IMR-90 (cell line): ENCODE data around the gene MDFI. TPM values are rescaled to one million over a fixed set of nuclear protein-coding genes. Genes with fewer than 3 reads are reported as not detected.

Experiments
- ATAC-seq: fragments of 200-7000 bp; cut with Tn5 transposase; 2 replicates; pipeline ENCODE4 v1.9.1; 2020; ENCODE audit warnings: low read depth, mild to moderate bottlenecking, moderate library complexity
- BruUV-seq: library from RNA; stranded (reverse); fragments of 400-500 nt; replicated peaks from 2 replicates; lab custom pipeline; 2021; lab: Mats Ljungman, UMichigan
- CTCF ChIA-PET: fragments of 300-600 bp; formaldehyde crosslinking; extraction: SDS; loops from one replicate; lab custom pipeline; 2021; ENCODE audit warnings: antibody characterized with exemption; lab: Yijun Ruan, JAX
- POLR2A ChIA-PET: fragments of 300-600 bp; sonication (Branson Sonifier 250); formaldehyde crosslinking; loops from one replicate; lab custom pipeline; 2022; ENCODE audit warnings: antibody characterized with exemption; ENCODE audit not compliant: unreplicated experiment; lab: Charles Lee
- DNase-seq: peaks from one replicate; pipeline ENCODE4 v3.0.0; 2013
- H2AFZ ChIP-seq: replicated peaks from 2 replicates; pipeline ENCODE3; 2013; ENCODE audit warnings: low read length, mild to moderate bottlenecking; ENCODE audit not compliant: poor library complexity
- H2AK5ac ChIP-seq: 2 replicates; pipeline ENCODE4 v1.6.1; 2013; ENCODE audit warnings: low read depth, low read length, inconsistent platforms
- H2AK9ac ChIP-seq: replicated peaks from 2 replicates; pipeline ENCODE3; 2013; ENCODE audit warnings: mild to moderate bottlenecking, low read depth, low read length, moderate library complexity; ENCODE audit not compliant: poor library complexity
- H2BK120ac ChIP-seq: 2 replicates; pipeline ENCODE4 v1.6.1; 2013; ENCODE audit warnings: low read depth, low read length, inconsistent platforms
- H2BK15ac ChIP-seq: 3 replicates; pipeline ENCODE4 v1.6.1; 2013; ENCODE audit warnings: low read depth, low read length, inconsistent platforms
- H2BK20ac ChIP-seq: 2 replicates; pipeline ENCODE4 v1.6.1; 2013; ENCODE audit warnings: low read depth, mild to moderate bottlenecking, inconsistent platforms, low read length, moderate library complexity
- H2BK5ac ChIP-seq: 2 replicates; pipeline ENCODE4 v1.6.1; 2013; ENCODE audit warnings: mild to moderate bottlenecking, low read depth, low read length, inconsistent platforms; ENCODE audit not compliant: poor library complexity, severe bottlenecking
- H3K14ac ChIP-seq: replicated peaks from 2 replicates; pipeline ENCODE4 v1.6.1; 2013; ENCODE audit warnings: low read depth, low read length, inconsistent platforms
- H3K18ac ChIP-seq: 2 replicates; pipeline ENCODE4 v1.6.1; 2013; ENCODE audit warnings: low read depth, low read length, control low read depth
- H3K23ac ChIP-seq: 2 replicates; pipeline ENCODE4 v1.6.1; 2013; ENCODE audit warnings: low read depth, low read length, inconsistent platforms
- H3K27ac ChIP-seq: 2 replicates; pipeline ENCODE4 v1.5.1; 2013; ENCODE audit warnings: mild to moderate bottlenecking, control low read depth, low read length; ENCODE audit not compliant: insufficient read depth
- H3K27me3 ChIP-seq: 2 replicates; pipeline ENCODE4 v1.6.1; 2013; ENCODE audit warnings: low read length; ENCODE audit not compliant: control insufficient read depth, insufficient read depth
- H3K36me3 ChIP-seq: 2 replicates; pipeline ENCODE4 v1.6.1; 2013; ENCODE audit warnings: low read length, mixed read lengths; ENCODE audit not compliant: control insufficient read depth, insufficient read depth
- H3K4ac ChIP-seq: 2 replicates; pipeline ENCODE4 v1.6.1; 2013; ENCODE audit warnings: low read depth, low read length, inconsistent platforms
- H3K4me1 ChIP-seq: 2 replicates; pipeline ENCODE4 v1.6.1; 2013; ENCODE audit warnings: low read length, mixed read lengths; ENCODE audit not compliant: control insufficient read depth, insufficient read depth
- H3K4me2 ChIP-seq: 2 replicates; pipeline ENCODE4 v1.6.1; 2013; ENCODE audit warnings: low read depth, mild to moderate bottlenecking, control low read depth, low read length, moderate library complexity
- H3K4me3 ChIP-seq: 2 replicates; pipeline ENCODE4 v1.5.1; 2013; ENCODE audit warnings: low read depth, mild to moderate bottlenecking, control low read depth, low read length, moderate library complexity; ENCODE audit not compliant: insufficient read depth
- H3K56ac ChIP-seq: 2 replicates; pipeline ENCODE4 v1.6.1; 2013; ENCODE audit warnings: low read length, inconsistent platforms; ENCODE audit not compliant: insufficient read depth; ENCODE audit errors: extremely low read depth
- H3K79me1 ChIP-seq, 2 experiments: 2 replicates each; pipeline ENCODE4 v1.6.1; 2013; ENCODE audit warnings: low read length in 2 of 2, inconsistent platforms in 1 of 2, low read depth in 1 of 2
- H3K9ac ChIP-seq: 2 replicates; pipeline ENCODE4 v1.6.1; 2013; ENCODE audit warnings: low read depth, low read length, control low read depth
- H3K9me1 ChIP-seq: 2 replicates; pipeline ENCODE4 v1.6.1; 2013; ENCODE audit warnings: low read length, inconsistent platforms; ENCODE audit not compliant: insufficient read depth
- H3K9me3 ChIP-seq: 2 replicates; pipeline ENCODE4 v1.6.1; 2013; ENCODE audit warnings: low read length; ENCODE audit not compliant: control insufficient read depth, insufficient read depth
- H4K20me1 ChIP-seq: 2 replicates; pipeline ENCODE4 v1.6.1; 2013; ENCODE audit warnings: low read length, inconsistent platforms; ENCODE audit not compliant: insufficient read depth
- H4K5ac ChIP-seq: 2 replicates; pipeline ENCODE4 v1.6.1; 2013; ENCODE audit warnings: mild to moderate bottlenecking, low read depth, low read length, control low read depth
- H4K8ac ChIP-seq, 2 experiments: 2 replicates each; pipeline ENCODE4 v1.6.1; 2013; ENCODE audit warnings: low read depth in 2 of 2, low read length in 2 of 2, control low read depth in 1 of 2, inconsistent platforms in 1 of 2
- H4K91ac ChIP-seq: 2 replicates; pipeline ENCODE4 v1.6.1; 2013; ENCODE audit warnings: low read depth, low read length, inconsistent platforms; ENCODE audit not compliant: insufficient read depth
- CHD1 ChIP-seq: IDR thresholded peaks from 2 replicates; pipeline ENCODE4 v1.6.1; 2012; ENCODE audit warnings: low read depth, low read length, improper control_type of control experiment
- CTCF ChIP-seq: conservative IDR thresholded peaks from 2 replicates; pipeline ENCODE4 v1.5.1; 2012; ENCODE audit warnings: mild to moderate bottlenecking, low read depth, low read length, improper control_type of control experiment
- FOS ChIP-seq: fragments of 150-350 bp; IDR thresholded peaks from 2 replicates; pipeline ENCODE4 v1.6.1; 2016; ENCODE audit warnings: low read depth, low read length
- MAZ ChIP-seq: IDR thresholded peaks from 2 replicates; pipeline ENCODE4 v1.6.1; 2012; ENCODE audit warnings: low read depth, mild to moderate bottlenecking, low read length, improper control_type of control experiment, moderate library complexity, borderline replicate concordance
- MXI1 ChIP-seq: IDR thresholded peaks from 2 replicates; pipeline ENCODE4 v1.6.1; 2012; ENCODE audit warnings: low read depth, mild to moderate bottlenecking, low read length, moderate library complexity, borderline replicate concordance
- RAD21 ChIP-seq: IDR thresholded peaks from 2 replicates; pipeline ENCODE4 v1.6.1; 2012; ENCODE audit warnings: low read length, improper control_type of control experiment
- RCOR1 ChIP-seq: IDR thresholded peaks from 2 replicates; pipeline ENCODE4 v1.6.1; 2012; ENCODE audit warnings: mild to moderate bottlenecking, low read length, improper control_type of control experiment; ENCODE audit not compliant: insufficient replicate concordance
- RFX5 ChIP-seq: IDR thresholded peaks from 2 replicates; pipeline ENCODE4 v1.8.0; 2012; ENCODE audit warnings: low read depth, mild to moderate bottlenecking, low read length, moderate library complexity
- SMC3 ChIP-seq: fragments of 150-350 bp; IDR thresholded peaks from 2 replicates; pipeline ENCODE4 v1.6.1; 2016; ENCODE audit warnings: low read depth, mild to moderate bottlenecking, antibody characterized with exemption, low read length, moderate library complexity
- USF2 ChIP-seq: fragments of 150-350 bp; IDR thresholded peaks from 2 replicates; pipeline ENCODE4 v1.6.1; 2017; ENCODE audit warnings: mild to moderate bottlenecking, antibody characterized with exemption, low read length, low read depth
- WGBS, 2 experiments: methylation state at CpG; one replicate each; pipeline versions ENCODE4 v1.1.5 to v1.1.7; 2013; ENCODE audit warnings: missing lambda C conversion rate in 2 of 2; ENCODE audit not compliant: insufficient read length in 1 of 2; ENCODE audit errors: extremely low coverage in 2 of 2; 5-methylcytosine and 5-hydroxymethylcytosine counted together
- dilution Hi-C: fragments of 300-500 bp; cut with HindIII; formaldehyde crosslinking; loops from one replicate; pipeline ENCODE4 v1.14.3; 2018; ENCODE audit warnings: low sequenced_read_pairs; ENCODE audit not compliant: unreplicated experiment
- in situ Hi-C: fragments of 300-500 bp; cut with MboI; formaldehyde crosslinking; loops from 3 replicates; pipeline ENCODE4 v1.14.3; 2019; ENCODE audit warnings: low sequenced_read_pairs, inconsistent platforms, mixed read lengths
- intact Hi-C: fragments of 100-400 bp; cut with micrococcal nuclease; formaldehyde crosslinking; loops from 2 replicates; pipeline ENCODE4 v1.10.0; 2022
- polyA plus RNA-seq, 3 experiments: library from polyadenylated mRNA; depleted of rRNA; stranded (reverse); fragments of >200 nt; gene quantifications; 2 replicates each; pipeline ENCODE4 v1.2.3, GENCODE V29; 2012; ENCODE audit warnings: low replicate concordance in 1 of 3
- total RNA-seq: library from RNA; depleted of rRNA; stranded (reverse); fragments of >200 nt; gene quantifications from 2 replicates; pipeline ENCODE4 v1.2.3, GENCODE V29; 2012

The MDFI gene
- total and polyA plus RNA-seq, 2 of the 4 experiments (the other 2 are of a cell fraction) = 0.18 to 0.29 TPM

- TF ChIP-seq RFX5 = no peak
These were observed 62.4 kb downstream of the MDFI start (continued) for GRCh38 chr6:41700463-41701347.

GRCh38 chr6:41702089-41702745 lies 63.9 kb downstream of the MDFI start:
- POLR2A ChIA-PET = no interaction called here
- TF ChIP-seq CTCF (no peak), CHD1 (no peak), RCOR1 (no peak), RAD21 (no peak), MAZ (no peak), MXI1 (no peak), FOS (no peak), USF2 (no peak), RFX5 (no peak), SMC3 (no peak)

More at GRCh38 chr6:41702089-41702745, 63.9 kb downstream of the MDFI start:
- BruUV-seq = no TSS peak
- no peak overlapping the region for H2BK5ac ChIP-seq
- H4K8ac ChIP-seq = no peak overlapping the region
- intact Hi-C loops = no loop called here
- in situ Hi-C loops = no loop called here
- H3K9ac ChIP-seq = no peak overlapping the region
- H3K27me3 ChIP-seq = no peaks in the 10 kb centered on the region
- H3K4me1 ChIP-seq = peaks cover 26% of the 10 kb centered on the region
- H3K9me3 ChIP-seq = no peaks in the 10 kb centered on the region
- no peak overlapping the region for H3K18ac ChIP-seq
- 0 out of 4 replicates have a peak, but pooled peaks cover 0 to 3% of the 10 kb centered on the region in 2 experiments for H3K79me1 ChIP-seq
- no peak for DNase-seq
- H3K4me2 ChIP-seq = no peak overlapping the region
- peaks cover 4% of the 10 kb centered on the region for H3K9me1 ChIP-seq
- ATAC-seq = no peak
- H2BK15ac ChIP-seq = no peak overlapping the region
- H3K27ac ChIP-seq = no peak overlapping the region
- H3K56ac ChIP-seq = no peak overlapping the region
- 92% methylated on average over 5 of the region's 10 CpGs; no CpG with 5 or more reads in 1 of the 2 experiments for WGBS, 2 experiments
- no peak overlapping the region for H2AK9ac ChIP-seq
- no peak overlapping the region for H4K91ac ChIP-seq
- H4K20me1 ChIP-seq = no peaks in the 10 kb centered on the region
- H3K4ac ChIP-seq = no peak overlapping the region
- H2AFZ ChIP-seq = no peak overlapping the region
- dilution Hi-C loops = no loop called here
- no peak overlapping the region for H2BK120ac ChIP-seq
- no peak overlapping the region for H2AK5ac ChIP-seq
- H3K23ac ChIP-seq = no peak overlapping the region
- CTCF ChIA-PET = interaction anchor here (0.7 kb wide), 1 partner anchor 128 kb away, joined by 3 read pairs; no protein-coding TSS in a partner anchor
- H3K4me3 ChIP-seq = no peak overlapping the region
- H2BK20ac ChIP-seq = no peak overlapping the region
- no peak overlapping the region for H4K5ac ChIP-seq
- H3K36me3 ChIP-seq = no peaks in the 10 kb centered on the region
- H3K14ac ChIP-seq = no peak overlapping the region
